NCI-H2196 (cell line): ENCODE results near the gene OSBPL10.

Experiments
- DNase-seq: peaks from one replicate; lab custom pipeline; 2025; ENCODE audit not compliant: unreplicated experiment; lab: John Stamatoyannopoulos, UW

Gene OSBPL10

DNA sequence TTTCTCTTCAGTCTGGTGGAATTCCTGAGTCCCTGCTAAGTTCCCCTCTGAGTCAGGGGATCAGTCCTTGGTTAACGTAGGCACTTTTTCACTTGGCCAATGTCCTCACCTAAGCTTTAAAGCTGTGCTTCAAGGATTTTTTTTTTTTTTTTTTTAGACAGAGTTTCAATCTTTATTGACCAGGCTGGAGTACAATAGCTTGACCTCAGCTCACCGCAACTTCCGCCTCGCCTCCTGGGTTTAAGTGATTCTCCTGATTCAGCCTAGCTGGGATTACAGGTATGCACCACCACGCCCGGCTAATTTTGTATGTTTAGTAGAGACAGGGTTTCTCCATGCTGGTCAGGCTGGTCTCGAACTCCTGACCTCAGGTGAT lies 228.0 kb downstream of the OSBPL10 start:
- DNase-seq, result no peak

DNA sequence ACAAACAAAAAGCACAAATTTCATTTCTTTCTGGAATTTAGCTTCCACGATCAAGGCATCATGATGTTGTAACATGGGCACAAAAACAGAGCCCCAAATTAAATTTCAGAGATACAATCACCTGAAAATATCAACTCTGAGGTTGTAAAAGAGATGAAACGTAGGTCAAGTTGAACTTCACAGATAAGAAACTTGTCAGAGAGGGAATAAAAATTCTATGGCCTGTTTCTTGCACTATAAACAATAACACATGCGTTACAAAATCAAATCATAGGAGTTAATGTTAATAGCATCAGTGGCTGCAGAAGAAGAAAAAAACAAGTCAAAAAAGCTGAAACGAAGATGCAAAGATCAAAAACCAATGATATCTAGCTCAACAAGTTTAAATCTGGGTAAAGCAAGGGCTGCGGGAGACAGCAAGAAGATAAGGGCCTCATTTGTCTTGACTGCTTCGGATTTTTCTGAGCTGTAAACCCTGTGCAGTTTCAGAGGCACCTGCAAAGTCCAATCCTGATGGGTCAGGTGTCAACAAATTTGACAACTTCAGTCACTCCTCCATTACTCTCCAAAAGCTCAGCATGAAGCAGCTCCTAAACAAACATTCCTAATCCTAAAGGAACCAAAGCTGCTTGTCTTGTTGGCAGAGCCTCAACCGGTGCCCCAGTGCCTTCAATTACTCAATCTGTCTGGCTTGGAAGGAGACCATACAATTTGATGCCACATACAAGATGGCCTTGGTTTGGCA lies 228.6 kb downstream of the OSBPL10 start:
- no peak for DNase-seq

DNA sequence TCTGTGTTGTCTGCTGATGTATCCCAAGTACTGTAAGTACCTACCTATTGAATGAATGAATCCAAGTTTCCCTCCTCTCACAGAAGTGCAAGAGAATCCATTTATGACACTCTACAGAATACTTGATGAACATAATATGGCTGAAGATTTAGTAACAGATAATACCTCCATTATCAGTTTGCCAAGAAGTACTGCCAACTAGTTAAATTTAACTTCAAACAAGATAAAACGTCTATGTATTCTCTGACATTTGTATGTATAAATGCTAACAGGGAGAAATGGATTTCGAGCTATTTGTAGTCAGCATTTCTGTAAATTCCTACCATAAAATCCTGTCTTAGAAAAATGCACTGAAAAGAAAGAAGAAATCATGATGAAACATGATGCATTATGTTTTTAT lies 230.7 kb downstream of the OSBPL10 start:
- DNase-seq, result no peak

DNA sequence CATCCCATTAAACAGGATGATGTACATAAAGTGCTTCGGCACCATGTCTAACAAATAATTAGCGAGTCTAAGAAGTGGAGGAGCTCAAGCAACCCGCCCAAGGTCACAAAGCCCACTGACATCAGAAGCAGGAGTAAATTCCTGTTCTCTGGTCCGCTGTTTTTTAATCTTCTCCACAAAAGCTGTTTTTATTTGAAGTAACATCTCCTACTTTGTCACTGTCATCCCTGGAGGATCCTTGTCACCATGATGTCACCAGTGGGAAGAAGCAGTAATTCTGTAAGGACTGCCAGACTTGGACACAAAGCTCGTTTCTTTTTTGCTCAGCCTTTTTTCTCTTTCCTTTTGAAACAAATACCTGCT lies 232.1 kb downstream of the OSBPL10 start:
- no peak for DNase-seq

DNA sequence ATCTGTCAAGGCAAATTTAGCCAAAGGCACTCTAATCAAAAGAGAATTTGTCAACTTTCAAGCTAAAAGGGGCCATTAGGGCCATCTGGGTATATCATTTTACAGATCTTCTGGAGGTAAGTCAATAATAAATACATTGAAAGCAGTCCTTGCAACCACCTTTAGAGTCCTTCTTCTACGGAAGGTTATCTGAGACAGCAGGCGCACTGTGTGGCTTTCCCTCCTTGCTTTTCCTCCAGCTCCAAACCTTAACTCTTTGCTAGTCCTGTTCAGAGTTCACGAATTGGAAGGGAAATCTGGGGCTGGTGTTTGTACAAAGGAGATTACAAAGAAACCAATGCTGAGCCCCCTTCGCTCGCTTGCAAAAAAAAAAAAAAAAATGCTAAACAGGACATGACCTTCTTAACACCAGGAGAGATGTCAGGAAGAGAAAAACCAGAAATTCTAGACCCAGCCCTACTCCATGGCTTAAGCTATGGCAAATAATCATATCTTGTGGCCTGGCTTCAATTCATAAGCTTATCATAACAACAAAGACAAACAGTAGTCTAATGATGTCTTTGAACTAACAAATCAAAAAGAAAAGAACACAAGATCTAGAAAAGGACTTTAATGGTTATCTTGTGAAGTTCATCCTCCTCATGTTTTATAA lies 232.7 kb downstream of the OSBPL10 start:
- no peak for DNase-seq

DNA sequence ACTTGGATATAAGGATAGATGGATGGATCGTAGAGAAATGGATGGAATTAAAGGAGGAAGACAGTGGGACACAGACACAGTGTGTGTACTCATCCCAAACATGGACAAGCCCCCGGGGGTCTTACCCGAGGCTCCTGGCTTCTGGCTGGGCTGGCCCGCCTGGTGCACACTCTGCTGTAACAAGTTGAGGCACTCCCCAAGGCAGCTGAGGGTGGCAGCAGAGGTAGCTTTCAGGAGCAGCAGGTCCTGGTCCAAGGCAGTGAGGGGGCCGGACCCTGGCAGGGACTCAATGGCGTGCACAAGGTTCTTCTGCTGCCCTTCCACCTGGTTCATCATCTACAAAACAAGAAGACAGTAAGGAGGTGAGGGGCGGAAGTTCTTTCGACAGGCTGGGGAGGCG lies 233.3 kb downstream of the OSBPL10 start:
- no peak for DNase-seq

DNA sequence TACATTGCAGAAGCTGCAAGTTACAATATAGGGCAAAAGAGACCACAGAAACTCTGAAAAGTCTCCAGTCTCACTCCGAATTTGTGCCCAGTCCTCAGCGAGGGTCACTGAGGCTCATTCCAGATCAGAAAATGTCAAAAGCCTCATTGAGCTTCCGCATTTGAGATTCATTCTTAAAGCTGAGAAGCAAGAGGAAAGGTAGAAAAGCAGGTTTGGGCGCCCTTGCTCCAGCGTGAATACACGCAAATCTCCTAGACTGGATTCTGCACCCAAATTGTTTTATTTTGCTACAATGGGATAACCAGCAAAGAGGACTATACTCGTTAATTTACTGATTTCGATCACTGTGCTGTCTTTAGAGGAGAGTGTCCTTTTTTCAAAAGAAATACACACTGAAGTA lies 236.1 kb downstream of the OSBPL10 start:
- DNase-seq, result no peak

DNA sequence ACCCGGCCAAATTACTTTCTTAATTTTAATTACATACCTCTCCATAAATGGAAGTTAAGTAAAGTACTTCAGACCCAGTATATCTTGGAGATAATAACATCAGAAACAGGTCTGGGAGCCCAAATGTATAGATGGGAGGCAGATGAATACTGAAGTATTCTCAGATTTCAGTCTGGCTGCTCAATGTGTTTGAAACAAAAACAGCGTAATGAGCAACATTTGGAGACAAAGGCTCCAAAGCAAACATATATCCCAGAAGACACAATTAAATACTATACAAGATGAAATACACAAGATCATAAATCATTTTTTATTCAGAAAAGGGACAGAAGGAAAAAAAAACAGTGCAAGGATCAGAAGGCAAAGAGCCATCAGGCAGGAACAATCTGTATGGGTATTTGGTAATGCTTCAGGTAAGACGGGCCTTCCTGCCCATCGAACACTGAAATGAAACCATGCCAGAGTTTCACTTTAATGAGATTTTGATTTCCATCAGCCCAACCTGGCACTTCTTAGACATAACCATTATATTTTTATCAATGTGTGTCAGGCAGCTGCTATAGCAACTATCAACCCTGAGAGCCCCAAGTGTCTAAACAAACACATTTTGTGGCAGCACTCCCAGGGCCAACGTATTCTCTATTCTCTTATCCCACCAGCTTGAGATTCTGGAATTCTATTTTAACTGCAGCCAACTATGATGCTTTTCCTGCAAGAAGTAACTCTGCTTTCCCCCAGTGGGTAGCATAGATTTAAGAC lies 237.6 kb downstream of the OSBPL10 start:
- DNase-seq, result peak; percentile 12

DNA sequence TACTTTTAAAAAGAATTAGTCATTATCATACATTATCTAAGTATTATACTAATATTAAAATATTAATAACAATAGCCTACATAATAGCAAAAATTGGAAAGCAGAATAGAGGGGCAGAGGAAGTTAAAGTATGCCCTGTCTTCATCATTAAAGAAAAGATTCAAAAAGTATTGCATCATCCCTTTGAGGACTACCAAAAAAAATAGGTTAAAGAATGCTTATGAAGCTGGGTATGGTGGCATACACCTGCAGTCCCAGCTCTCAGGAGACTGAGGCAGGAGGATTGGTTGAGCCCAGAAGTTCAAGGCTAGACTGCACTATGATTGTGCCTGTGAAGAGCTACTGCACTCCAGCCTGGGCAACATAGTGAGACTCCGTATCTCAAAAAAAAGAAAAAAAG lies 240.7 kb downstream of the OSBPL10 start:
- DNase-seq, result no peak

DNA sequence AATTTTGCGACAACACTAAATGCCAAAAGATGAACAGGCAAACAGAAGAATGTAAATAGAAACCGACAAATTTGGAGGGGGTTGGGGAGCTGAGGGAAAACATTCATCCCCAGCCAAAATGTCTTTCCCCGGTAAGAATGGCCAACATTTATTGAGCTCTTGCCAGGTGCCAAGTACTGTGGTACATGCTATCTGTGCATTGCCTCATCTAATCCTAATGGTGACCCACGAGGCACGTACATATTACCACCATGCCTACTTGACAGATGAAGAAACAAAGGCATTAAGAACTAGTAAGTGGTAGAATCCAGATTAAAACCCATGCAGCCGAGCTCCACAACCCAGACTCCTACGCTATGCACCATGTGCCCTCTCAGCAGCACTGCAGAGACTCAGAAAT lies 242.7 kb downstream of the OSBPL10 start:
- DNase-seq, result no peak

DNA sequence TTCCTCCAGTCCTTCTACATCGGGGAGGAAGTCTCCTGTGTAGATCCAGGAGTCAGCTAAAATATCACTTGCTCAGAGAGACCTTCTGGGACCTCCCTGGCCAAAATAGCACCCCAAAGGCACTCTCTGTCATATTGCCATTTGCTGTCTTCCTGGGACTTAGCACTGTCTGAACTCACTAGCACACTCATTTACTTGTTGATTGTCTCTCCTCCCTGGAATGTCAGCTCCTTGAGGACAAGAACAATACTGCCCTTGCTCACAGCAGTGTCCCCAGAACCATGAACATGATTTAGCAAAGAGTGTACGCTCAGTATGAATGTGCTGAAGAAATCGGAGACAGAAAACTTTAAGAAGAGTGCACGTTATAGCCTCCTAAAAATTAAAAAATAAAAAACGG lies 245.4 kb downstream of the OSBPL10 start:
- no peak for DNase-seq

DNA sequence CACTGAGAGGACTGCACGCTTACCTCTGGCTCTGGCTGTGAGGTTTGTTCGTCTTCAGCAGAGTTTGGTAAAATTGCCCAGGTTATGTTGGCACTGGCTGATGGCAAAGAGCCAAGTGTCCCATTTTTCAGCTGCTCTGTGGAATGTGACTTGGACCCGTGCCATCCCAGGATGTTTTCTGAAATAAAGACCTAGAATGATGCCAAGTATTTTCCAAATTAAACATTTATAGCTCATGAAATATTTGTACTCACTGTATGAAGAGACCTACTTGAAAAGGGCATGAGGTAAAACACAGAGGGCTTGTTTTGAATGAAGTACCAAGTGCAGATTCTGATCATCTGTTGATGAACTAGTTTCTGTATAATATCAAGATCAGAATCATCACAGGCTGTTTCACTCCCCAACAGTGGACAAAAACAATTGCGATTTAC lies 247.8 kb downstream of the OSBPL10 start:
- DNase-seq, result peak; percentile 39

DNA sequence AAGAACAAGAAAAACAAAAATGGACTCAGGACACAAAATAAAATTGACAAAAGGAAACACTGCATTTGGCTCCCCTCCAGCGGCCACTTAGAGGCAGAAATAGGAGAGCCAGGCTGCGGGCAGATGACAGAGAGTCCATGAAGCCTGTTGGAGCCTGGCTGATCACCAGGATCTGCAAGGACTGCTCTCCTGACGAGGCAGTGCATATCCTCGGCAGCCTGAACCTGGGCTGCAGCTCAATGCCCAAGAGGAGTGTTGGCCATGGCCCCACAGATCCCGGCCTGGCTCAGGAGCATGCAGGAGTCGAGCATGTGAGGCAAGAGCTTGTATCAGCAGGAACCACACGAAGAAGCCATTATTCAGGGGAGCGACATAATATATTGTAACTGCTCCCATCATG lies 248.5 kb downstream of the OSBPL10 start:
- DNase-seq, result peak; percentile 46

DNA sequence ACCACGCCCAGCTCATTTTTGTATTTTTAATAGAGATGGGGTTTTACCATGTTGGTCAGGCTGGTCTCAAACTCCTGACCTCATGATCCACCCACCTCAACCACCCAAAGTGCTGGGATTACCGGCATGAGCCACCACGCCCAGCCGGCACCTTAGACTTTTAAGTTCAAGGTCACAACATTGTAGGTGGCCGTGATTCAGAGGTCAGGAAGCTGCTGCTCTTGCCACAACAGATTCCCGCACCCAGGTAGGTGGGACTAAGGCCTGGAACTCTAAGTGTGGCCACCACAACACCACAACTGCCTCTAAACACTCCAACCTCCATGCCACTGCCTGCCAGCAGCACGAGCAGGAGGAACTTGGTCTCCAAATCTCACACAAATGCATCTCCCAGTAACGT lies 251.5 kb downstream of the OSBPL10 start:
- no peak for DNase-seq

DNA sequence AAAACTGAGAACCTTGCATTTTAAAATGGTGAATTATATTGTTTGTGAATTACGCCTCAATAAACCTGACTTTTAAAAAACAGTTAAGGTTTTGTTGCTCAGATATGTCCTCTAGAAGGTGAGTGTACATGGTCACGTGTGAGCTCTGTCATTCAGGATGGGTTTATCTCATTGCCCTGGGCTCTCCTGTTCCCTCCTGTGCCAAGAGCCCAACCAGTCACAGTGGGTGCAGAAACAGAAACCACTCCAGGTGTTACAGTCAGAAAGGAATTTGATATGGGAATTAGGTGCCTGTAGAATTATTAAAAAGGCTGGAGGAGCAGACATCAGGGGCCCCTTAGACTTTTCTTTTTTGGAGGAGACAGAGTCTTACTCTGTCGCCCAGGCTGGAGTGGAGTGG lies 252.0 kb downstream of the OSBPL10 start:
- no peak for DNase-seq

DNA sequence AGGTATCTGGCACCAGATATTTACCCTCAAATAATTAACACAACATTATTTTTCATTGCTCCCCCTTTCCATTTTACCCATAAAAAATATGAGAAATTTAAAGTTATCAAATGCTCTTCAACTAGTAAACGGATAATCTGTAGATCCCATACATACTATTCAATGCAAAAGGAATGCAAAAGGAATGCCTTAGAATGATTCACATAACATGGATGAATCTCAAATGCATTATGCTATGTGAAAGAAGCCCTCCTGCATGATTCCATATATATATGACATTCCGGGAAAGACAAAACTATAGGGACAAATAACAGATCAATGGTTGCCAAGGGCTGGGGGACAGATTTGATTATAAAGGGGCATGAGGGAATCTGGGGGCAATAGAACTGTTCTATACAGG lies 252.7 kb downstream of the OSBPL10 start:
- DNase-seq, result no peak

DNA sequence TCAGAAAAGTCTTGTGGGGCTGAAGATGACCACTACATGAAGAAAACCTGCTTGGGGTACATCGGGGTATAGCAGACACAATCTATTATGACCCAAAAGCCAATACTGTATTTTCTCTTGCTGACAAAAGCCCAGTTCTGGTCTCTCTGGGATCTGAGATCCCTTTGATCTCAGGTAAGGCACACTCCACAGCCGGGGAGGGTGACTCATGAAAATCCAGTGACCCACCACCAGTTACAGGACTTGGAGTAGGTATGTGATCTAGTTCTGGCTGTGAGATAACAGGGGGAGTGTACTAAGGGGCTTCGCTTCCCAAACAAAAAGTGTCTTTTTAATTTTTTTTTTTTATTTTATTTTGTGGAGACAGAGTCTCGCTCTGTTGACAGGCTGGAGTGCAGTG lies 255.1 kb downstream of the OSBPL10 start:
- no peak for DNase-seq

DNA sequence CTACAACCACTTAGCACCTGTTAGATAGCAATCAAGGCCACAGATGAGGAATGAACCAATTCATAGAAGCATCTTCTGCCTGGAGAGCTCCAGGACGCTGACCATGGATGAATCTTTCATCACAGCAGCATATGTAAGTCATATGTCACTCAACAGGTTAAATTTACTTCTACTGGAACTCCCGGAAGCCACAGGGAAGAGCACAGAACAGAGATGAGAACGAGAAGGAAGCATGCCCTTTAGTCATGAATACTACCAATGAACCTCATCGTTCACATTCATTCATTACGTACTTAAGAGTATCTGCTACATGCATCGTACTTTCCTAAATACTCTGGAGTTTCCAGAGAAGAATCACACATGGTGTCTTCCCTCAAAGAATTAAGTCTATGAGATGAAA lies 255.5 kb downstream of the OSBPL10 start:
- no peak for DNase-seq

DNA sequence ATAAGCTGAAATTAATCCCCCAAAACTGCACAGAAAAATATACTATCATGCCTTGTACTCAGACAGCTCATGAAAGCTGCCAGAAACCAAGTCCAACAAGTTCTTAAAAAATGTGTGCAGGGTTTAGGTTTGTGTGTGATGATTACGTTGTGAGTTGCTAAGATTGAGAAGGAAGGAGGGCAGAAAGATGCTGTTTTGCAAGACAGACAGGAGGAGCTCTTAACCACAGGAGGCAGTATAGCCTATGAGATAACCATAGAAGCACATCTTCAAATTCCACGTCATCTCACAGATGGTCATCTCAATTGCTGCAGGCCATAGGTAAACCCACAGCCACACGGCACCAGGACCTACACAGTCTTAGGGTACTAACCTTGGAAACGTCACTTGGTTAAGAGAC lies 256.4 kb downstream of the OSBPL10 start:
- DNase-seq, result no peak

DNA sequence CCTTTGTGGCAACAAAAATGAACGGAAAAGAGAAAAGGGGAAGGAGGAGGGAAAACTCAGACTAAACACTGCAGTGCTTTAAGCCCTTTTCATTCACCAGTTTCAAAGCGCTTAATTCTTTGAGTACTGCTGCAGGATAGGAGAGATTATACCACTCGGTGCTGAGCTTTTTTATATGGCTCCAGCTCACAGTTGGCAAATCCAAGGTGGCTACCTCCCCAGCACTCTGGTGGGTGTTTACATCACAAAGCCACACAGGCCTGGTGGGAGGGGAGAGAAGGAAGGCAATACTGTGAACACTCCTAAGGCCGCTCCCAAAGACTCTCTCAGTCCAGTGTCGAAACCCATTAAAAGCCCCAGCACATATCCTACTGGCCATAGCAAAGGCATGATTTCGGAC lies 256.9 kb downstream of the OSBPL10 start:
- DNase-seq, result no peak

DNA sequence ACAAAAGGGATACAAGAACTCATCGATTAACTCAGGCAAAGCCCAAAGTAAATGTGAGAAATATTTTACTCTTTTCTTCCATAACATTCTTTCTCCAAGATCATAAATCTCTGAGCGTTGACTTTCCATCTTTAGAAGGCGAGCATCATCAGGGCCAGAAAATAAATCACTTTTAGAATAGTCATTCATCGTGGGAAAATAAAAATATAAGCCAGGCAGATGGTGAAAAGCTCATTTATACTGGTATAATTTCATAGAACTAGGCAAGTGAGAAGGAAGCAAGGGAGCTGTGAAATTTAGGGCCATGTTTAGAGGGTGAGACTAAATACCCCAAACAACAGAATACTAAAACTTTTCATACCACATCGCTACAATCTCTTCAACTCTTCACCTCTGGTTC lies 257.4 kb downstream of the OSBPL10 start:
- no peak for DNase-seq

DNA sequence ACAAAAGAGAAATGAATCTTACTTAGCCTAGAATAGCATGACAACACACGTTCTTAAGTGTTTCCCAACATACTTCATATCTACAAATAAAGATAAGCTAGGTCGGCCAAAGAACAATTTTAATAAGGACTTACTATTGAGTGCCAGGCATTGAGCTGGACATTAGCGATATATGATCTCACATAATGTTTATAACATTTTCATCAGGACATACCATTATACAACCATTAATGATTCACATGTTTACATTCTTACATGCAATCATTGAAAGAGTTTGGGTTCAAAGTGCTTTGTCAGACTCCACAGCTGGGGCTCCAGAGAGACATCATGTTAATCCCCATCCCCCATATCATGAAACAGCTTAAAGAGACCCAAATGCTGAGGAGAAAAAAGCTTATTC lies 259.4 kb downstream of the OSBPL10 start:
- no peak for DNase-seq
